GM21447 (cell line): ENCODE measurements around the gene PLXNB1.
"Not testable (repeated sequence)": the region's sequence is repeated elsewhere in the genome, so short reads cannot be mapped to it uniquely, and the experiment has no call there.

Source experiments
- ATAC-seq: cut with Tn5 transposase; IDR thresholded peaks from one replicate; pipeline ENCODE4 v1.9.1; 2021; ENCODE audit not compliant: unreplicated experiment

Gene PLXNB1

DNA sequence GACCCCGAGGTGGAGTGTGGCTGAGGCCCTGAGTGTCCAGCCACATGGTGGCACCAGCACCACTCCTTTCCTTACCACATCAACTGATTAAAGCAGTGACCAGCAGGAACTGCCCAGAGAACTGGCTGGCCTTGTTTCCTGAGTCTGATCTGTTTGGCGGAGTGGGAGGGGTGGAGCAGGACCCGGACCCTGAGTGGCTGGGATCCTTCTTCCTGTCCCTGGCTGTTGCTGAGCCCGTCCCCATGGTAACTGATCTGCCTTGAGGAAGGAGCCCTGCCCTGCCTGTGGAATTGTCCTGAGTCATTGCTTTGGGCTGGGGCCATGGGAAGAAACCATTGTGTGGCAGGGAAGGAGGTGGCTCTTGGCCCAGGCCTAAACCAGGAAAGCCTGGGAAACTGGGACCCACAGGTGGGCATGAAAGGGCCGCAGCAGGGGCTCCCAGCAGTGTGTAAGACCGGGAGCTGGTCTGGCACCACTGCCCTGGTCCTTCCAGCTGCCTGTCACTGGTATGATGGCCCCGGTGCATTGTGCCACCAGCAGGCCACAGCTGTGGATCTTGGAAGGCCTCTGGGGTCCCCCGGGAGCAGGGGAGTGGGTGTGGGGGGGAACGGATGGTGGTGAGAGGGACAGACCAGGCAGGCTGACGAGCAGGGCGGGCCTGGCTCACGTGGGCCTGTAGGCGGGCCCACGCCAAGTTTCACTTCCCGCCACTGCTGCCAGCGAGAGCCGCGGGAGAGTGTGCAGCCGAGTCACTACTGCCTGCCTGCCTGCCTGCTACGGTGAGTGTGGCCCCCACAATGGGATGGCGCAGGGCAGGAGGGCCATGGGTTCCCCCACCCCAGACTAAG is 35.9 kb upstream of the PLXNB1 start:
- peak; percentile 77 for ATAC-seq

- no peak for ATAC-seq
Measured at GRCh38 chr3:48465237-48465530, 35.3 kb upstream of the PLXNB1 start.

DNA sequence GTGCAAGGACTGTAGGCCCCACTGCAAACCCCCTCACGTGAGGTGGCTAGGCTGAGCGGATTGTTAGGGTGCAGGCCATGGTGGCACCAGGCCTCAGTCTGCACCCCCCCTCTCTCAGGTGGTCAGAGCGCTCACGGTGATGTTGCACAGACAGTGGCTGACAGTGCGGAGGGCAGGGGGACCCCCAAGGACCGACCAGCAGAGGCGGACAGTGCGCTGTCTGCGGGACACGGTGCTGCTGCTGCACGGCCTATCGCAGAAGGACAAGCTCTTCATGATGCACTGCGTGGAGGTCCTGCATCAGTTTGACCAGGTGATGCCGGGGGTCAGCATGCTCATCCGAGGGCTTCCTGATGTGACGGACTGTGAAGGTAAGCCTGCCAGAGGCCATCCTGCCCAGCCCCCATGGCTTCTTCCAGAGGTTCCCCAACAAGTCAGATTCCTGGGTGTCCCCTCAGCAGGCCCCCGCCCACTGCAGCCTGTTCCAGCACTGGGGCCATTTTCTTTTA is 34.9 kb upstream of the PLXNB1 start:
- ATAC-seq, result no peak

DNA sequence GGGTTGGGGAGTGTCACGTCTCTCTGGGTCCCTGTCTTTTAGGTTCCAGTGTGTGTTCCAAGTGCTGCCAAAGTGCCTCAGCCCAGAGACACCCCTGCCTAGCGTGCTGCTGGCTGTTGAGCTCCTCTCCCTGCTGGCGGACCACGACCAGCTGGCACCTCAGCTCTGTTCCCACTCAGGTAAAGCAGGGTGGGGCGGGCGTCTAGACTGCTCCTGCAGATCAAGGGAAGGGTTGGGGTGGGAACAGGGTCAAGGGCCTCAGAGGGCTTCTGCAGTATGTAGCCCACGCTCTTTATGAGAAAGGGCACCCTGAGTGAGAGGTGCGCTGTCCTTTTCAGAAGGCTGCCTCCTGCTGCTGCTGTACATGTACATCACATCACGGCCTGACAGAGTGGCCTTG is 33.8 kb upstream of the PLXNB1 start:
- ATAC-seq, result no peak

- not testable (repeated sequence) for ATAC-seq
Measured at GRCh38 chr3:48461767-48462166, 31.9 kb upstream of the PLXNB1 start.

DNA sequence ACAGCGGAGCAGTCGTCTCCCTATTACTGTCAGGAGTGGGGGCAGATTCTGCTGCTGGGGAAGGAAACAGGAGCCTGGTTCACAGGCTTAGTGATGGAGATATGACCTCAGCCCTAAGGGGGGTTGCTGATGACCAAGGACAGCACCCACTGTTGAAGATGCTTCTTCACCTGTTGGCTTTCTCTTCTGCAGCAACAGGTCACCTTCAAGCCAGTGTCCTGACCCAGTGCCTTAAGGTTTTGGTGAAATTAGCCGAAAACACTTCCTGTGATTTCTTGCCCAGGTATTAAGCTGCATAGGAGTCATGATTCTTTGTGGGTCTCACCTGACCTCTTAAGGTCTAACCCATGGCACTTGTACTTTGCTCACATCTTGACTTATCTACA is 30.6 kb upstream of the PLXNB1 start:
- ATAC-seq, result no peak

DNA sequence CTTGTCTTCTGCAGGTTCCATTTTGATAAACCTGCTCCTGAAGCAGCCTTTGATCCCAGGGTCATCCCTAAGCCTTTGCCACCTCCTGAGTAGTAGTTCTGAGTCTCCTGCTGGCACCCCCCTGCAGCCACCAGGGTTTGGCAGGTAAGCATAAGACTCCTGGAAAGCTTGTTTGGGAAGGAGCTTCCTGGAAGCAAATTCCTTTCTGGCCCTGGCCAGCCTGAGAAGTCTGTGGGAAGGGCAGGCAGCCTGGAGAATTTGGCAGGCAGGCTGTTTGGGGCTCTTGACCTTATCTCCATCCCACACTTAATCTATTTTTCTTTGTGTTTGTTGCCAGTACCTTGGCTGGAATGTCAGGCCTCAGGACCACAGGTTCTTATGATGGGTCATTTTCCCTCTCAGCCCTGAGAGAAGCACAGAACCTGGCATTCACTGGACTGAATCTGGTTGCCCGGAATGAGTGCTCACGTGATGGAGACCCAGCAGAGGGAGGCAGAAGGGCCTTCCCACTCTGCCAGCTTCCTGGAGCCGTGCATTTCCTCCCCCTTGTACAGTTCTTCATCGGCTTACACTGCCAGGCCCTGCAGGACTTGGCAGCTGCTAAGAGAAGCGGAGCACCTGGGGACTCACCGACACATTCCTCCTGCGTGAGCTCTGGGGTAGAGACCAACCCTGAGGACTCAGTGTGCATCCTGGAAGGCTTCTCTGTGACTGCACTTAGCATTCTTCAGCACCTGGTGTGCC is 30.1 kb upstream of the PLXNB1 start:
- ATAC-seq, result no peak

DNA sequence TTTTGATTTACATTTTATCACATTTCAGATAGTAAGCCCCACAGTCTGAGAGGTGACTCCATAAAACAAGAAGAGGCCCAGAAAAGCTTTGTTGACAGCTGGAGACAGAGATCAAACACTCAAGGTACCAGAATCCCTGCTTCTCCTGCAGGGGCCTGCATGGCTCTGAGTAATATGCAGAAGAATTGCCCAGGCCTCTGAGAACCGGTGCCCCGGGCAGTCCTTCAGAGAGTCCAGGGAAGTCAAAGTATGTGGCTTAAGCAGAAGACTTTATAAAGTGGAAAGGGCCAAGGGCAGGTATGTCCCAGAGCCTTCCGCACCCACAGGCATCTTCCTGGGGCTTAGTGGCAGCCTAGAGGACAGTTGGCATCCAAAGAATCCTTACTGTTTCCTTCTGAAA is 29.4 kb upstream of the PLXNB1 start:
- ATAC-seq, result no peak

- ATAC-seq, result no peak
Measured at GRCh38 chr3:48456456-48456855, 26.6 kb upstream of the PLXNB1 start.

- no peak for ATAC-seq
Measured at GRCh38 chr3:48451270-48451669, 21.4 kb upstream of the PLXNB1 start.

DNA sequence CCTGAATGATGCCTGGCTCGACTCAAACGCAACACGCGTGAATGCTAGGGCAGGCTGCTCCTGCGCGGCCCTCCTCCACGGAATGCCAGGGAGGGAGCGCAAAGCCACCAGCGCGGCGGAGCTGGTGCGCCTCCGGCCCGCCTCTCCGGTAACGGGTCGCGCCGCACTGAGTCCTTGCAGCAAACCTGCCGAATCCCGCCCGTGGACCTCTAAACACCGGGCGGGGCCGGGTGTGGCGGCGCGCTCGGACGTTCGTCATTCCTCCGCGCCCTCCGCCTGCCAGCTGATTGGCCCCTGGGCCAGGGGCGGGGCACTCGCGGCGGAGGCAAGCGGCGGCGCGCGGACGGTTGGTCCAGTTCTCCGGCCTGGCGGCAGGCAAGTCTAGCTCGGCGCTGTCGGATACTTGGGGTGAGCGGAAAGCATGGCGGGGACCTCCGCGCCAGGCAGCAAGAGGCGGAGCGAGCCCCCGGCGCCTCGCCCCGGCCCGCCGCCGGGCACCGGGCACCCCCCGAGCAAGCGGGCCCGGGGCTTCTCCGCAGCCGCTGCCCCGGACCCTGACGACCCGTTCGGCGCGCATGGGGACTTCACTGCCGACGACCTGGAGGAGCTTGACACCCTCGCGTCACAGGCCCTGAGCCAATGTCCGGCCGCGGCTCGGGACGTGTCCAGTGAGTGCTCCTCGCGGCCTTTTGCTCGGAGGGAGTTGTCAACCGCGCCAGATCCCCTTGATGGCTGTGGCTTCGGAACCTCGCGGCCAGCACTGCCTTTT is 16.7 kb upstream of the PLXNB1 start, which contains the start of gene ATRIP:
Gene ATRIP, plus strand, starts transcription at position 313 of the 769 bp plus-strand sequence. Its CDS starts 109 bp downstream, at position 422.
- ATAC-seq, result peak; percentile 68

- ATAC-seq, result peak; percentile 4
Measured at GRCh38 chr3:48446043-48446424, 16.1 kb upstream of the PLXNB1 start.

GRCh38 chr3:48445277-48445882 is 15.5 kb upstream of the PLXNB1 start:
- no peak for ATAC-seq

DNA sequence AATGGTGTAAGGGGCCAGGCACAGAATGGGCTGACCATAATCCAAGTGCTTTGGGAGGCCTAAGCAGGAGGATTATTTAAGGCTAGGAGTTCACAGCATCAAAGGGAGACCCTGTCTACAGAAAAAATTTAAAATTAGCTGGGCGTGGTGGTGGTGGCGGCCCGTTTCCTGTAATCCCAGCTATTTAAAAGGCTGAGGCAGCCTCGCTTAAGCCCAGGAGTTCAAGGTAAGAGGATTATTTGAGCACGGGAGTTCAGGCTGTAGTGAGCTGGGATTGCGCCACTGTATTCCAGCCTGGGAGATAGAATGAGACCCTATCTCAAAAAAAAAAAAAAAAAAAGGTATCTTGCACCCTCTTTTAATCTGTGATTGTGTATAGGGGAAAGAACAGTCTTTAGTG is 12.1 kb upstream of the PLXNB1 start:
- no peak for ATAC-seq

- ATAC-seq, result peak; percentile 8
Measured at GRCh38 chr3:48440590-48440958, 10.7 kb upstream of the PLXNB1 start.

DNA sequence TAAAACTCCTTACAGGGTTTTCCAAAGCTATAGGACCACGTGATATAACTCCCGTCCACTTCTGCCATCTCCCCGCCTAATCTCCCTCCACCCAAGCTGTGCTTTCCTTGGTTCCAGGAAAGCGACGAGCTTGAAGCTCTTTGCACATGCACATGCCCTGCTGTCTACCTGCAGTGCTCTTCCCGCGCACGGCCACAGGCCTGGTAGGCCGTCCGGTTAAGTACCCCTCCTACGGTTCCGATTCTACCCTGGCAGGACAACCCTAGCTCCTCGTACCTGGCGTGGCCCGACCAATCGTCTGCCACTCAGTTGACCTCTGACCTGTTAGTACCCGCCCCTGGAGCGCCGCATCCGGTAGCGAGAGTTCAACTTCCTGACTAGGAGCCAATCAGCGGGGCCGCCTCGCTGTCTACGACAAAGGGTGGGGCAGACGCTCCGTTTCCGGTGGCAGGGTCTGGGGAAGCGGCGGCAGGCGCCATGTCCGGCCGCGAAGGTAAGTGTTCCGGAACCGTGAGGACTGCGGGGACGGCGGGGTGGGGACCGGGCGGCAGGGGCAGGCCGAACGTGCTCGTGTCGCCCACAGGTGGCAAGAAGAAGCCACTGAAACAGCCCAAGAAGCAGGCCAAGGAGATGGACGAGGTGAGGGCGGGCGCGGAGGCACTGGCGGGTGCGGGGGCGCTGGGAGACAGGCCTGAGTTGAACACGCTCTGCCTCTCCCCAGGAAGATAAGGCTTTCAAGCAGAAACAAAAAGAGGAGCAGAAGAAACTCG is 10.1 kb upstream of the PLXNB1 start, which contains the start of the genes CCDC51 and TMA7:
Gene CCDC51, minus strand, starts transcription at position 300 of the 770 bp plus-strand sequence. CDS start 4,991 bp downstream, outside the sequence.
Gene TMA7, plus strand, starts transcription at position 438 of the 770 bp plus-strand sequence. Its CDS starts 40 bp downstream, at position 478.
- ATAC-seq, result peak; percentile 87

DNA sequence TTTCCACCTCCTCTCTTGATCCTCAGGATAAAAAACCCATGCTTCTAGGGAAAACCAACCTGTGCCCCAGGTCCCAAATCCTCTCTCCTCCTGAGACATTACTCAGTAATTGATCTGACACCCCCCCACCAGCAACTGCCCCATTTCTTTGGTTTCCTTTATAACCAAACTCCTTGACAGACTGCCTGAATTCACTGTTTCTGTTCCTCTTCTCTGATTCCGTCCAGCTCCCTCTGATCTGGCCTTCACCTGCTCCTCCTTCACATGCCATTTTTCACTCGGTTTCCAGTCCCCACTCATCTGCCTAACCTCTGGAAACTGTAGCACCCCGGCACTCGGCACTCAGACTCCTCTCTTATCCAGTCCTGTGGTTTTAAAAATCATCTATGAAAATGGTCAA is 7.9 kb upstream of the PLXNB1 start:
- no peak for ATAC-seq

- no peak for ATAC-seq
Measured at GRCh38 chr3:48436855-48437254, 7.0 kb upstream of the PLXNB1 start.

- ATAC-seq, result no peak
Measured at GRCh38 chr3:48436477-48436787, 6.5 kb upstream of the PLXNB1 start.

DNA sequence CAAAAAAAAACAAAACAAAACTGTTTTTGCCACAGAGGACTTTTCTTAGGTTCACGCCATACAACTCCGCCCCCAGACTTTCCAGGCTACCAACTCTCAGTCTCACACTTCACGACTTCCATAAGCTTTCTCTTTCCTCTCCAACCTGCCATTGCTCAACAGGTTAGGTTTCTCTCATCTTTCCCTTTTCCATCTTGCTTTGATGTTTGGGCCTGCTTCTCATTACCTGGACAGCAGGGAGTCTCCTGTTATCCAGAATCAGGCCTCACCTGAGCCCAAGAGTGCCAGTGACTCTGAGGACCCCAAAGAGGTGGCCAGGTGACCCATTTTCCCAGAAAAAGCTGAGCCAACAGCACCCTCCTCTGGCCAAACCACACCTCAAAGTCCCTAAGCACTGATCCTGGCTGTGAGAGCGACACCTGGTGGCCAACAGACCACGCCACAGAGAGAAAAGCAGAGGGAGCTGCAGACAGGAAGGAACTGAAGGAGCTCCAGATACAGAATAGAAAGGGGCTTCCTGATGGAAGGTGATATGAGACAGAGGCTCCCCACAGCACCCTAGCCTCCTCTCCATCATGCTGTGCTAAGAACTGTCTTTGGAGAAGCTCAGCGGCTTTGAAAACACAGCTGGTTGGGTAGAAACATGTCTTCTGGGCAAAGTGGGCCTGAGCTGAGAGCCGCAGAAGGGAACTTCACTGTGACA is 6.0 kb upstream of the PLXNB1 start:
- no peak for ATAC-seq
